ENCODE data around the gene SYT1.

The SYT1 gene

DNA sequence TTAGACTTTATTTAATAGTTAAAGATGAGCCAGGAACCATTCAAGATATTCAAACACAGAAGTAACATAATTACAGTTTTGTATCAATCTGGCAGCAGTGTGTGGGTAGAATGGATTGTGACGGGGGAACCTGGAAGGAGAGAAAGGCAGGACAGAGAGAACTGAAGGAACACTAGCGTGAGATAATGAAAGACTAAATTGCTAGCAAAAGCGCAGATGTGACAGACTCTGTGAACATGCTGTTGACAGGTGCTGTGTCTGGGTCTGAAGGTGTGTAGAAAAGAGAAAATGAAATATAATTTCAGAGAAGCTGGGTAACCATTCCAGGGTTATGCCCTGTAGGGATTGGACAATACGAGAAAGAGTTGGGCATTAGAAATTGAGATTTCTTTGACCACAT, 372.3 kb downstream of the SYT1 start:
- no peak for DNase-seq

DNA sequence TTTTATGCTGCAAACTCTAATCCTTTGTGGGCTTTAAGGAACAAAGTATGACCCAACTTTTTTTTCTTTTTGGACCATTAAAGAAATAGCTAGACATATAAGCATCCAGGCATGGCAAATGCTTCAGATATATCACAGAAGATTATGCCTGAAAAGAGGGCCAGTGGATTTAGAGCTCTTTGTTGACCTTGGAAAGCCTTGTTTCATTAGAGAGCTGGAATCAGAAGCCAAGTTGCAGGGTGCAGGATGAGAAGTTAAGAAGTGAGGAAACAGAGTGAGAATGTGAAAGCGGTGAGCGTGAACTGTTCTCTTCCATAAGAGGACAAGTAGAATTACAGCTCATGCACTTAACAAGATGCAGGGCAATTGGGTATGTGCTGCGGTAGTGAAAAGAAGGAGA, 373.7 kb downstream of the SYT1 start:
- no peak for DNase-seq

DNA sequence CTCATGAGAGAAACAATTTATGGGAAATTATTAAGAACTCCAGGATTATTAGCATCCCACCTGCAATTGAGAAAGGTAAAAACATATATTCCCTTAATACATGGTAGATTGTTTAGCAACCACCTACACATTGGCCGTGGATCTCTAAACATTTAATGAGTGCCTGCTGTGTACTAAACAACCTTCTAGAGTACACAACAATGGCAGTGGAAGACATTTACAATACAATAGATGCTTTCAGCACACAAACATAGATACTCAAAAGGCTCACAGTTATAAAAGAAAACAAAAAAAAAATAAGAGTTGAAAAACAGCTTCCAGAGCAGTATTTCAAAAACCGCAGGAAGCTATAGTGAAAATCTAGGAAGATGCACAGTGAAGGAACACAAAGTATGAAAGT, 382.9 kb downstream of the SYT1 start:
- DNase-seq = no peak

DNA sequence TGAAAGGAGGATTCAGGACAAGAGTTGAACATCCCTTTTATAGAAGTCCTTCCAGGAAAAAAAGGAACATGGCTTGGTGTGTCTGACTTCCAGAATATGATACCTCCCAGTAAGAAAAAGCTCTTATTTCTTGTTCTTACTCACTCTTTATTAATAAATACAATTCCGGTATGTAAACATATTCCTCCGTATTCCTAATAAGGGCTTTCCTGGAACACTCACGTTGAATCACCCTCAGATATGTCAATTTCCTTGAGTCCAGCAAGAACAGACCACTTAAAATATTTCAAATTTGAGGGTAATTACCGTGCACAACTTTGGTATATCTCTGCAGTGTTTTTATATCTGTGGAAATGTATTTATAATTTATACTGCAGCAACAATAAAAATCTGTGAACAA, 385.6 kb downstream of the SYT1 start:
- no peak for DNase-seq

DNA sequence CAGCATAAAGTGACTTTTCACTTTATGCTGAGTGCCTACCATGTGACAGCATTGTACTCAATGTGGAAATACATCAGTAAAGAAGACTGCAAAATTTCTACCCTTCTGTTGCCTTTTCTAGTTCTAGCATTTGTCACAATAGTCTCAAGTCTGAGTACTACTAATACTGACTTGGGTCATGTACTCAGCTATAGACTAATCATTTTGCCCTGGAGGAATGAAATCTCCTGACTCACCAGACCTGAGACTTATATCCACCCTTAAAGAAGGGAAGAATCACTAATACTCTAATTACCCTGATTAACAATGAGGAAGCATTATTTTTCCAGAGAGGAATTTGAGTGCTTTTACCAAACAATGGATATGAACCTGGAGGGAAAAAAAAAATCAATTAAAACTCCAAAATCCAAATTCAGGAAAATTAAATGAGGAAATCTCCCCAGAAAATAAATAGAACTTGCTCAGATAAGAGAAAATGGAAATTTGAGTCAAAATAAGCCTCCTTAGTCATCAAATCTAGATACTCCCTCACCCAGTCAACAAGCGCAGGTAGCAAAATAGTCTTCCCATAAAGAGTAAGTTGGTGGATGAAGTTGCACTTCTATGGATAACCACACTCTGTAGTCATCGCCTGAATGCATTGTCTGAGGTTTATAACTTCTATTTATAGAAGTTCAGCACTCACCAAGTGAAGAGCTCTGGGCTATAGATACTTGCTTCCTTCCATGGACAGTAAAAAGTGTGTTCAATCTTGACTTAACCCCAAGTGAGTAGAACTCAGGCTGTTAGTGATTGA, 386.6 kb downstream of the SYT1 start:
- no peak for DNase-seq

DNA sequence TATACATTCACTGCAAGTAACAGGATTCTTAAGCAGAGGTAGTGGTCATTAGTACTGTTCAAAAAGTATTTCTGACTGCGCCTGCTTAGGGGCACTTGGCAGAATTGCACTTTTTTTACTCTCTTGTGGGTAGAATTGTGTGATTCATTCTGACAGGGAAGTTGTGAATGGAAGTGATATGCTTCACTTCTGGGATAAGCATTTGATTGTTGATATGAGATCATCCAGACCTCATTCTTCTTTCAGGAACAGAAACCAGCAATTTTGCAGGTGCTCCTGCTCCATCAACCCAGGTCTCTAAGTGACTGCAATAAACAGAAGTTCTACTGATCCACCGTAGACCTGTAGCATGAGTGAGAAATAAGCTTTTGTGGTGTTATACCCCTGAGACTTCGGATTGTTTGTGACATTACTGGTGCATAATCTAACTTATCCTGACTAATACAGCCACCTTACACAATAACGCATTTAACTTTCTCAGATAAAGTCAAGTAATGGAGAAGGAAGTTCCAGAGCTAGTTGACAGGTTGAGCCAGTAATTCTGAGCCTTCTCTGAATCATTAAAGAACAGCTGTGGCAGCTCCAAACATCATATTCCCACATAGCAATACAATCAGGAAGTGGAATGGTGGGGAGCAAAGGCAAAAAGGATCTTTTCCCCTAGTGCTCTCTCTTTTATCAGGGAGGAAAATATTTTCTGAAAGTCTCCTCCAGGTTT, 387.9 kb downstream of the SYT1 start:
- no peak for DNase-seq

DNA sequence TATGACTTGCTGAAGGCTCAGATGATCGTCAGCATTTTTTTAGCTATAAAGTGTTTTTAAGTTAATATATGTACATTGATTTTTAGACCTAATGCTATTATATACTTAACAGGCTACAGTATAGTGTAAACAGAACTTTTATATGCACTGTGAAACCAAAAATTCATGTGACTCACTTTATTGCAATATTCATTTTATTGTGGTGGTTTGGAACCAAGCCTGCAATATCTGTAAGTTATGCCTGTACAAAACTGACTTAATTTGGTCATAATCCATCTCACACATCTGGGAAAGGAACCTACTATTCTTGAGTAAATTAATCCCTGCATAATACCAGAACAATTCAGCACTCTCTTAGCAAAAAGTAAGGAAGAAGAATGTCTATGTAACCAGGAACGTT, 390.7 kb downstream of the SYT1 start:
- no peak for DNase-seq

DNA sequence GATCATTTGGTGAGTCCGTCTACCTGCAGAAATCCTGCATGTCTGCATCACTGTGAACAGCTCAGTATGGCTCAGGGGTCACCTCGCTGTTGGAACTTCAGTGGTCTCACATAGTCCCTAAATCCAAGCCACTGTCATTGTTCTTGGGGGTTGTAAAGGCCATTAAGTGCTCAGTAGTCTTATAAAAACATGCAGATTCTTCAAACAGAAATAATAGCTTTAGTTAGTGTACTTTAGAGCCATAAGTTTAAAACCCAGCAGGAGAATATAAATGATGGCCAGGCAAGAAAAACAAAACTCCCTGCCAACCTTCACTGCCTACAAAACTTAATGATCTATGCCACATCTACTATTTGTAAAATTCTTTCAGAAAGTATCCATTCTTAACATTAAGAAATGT, 396.3 kb downstream of the SYT1 start:
- no peak for DNase-seq

DNA sequence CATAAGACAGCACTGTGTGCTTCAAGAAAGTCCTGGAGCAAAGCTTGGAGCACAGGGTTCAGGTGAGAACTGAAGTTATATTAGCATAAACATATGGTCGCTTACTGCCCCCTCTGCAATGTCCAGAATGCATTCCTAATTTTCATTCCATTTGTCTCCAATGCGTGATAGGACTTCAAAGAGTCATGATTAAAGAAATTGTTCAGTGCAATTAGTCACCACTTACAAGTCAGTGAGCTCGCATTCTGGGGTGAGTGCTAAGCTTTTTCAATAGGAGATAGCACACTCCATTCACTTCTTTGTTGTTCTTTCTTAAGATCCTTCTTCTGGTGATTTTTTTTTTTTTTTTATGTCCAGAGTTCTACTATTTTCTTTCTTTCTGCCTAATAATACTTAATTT, 398.4 kb downstream of the SYT1 start:
- DNase-seq = no peak

DNA sequence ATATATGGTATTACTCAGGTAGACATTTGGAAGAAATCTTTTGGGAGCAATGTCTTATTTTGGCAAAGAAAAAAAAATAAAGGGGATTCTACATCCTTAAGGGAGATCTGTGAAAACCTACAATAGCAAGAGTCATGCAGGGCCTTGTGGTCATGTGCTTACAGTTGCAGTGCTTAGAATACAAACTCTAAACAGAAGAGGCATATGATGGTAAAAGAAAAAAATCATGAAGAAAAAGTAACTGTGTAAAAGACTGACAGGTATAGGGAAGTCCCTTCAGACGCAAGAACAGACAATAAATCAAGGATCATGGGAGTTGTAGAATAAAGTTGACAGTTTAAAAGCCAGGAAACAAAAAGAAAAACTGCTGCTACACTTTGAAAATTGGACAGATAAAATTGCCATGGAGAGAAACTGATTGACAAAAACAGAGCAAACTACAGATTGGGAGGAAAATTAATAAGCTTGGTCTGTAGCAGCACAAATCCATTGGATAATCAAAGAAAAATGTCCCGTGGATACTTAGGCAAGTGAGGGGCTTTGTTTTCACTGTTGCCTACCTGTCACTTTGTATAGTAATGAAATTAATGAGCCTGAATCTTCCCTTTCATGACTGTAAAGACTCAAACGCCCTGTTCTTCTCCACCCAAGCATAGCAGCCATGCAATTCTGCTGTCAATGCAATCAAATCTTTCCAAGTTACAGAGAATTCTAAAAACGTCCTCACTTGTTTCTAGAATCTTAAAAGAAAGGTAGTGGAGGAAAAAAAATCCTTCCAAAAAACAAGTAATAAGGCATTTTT, 402.0 kb downstream of the SYT1 start:
- DNase-seq = no peak

DNA sequence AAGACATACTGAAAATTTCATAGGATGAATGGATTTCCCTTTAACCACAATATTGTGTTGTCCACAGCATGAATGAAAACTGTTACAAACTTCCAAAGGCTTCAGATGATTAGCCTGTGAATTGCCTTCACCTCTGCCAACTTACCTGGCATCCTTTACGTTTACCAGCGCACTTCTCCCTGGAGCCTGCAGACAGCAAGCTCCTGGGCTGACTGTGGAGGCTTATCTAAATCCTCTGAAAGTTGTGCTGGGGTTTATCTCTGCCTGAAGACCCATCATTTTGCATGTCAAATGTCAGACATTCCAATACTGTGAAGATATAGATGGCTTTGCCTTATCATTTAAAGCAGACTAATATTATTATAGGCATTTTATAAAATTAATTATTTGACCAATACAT, 403.0 kb downstream of the SYT1 start:
- no peak for DNase-seq

DNA sequence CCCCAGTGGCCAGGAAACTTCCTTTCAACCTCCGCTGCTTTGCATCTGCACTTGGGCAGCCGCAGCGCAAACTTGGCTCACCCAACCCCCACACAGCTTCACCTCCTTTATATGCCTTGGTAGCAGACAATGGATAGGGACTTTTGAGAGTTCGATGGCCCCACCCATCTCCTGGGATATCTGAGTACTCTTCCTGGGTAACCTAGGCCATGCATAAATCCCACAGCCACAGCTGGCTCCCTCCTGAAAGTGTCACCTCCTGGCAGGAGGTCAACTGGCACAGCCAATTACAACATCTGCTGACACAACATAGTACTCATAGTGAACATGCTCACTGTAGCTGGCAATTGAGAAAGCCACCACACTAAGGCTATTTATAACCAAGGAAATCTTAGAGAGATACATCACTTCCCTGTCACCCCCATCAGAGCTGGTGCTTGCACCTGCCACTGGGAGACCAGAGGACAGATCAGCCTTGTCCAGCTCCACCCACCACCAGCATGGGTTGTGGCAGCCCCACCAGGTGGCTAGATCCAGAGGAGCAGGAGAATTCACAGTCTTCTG, 410.0 kb downstream of the SYT1 start:
- no peak for DNase-seq

DNA sequence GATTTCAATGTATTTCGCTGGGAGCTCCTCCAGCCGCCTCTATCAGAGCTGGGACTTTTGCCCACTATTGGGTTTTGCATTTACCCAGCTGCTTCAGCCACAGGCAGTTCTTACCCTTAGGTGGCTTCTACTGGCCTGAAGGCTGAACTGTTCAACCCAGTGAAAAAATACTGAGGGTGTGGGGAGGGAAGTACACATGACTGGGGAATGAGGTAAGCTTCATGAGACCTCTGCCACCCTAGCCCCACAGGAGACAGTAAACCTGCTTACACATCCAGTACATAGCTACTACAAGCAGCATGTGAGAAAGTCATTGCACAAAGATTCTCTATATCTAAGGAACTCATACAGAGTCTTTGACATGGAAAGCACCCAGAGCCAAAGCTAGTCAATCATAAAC, 411.1 kb downstream of the SYT1 start:
- DNase-seq = no peak

DNA sequence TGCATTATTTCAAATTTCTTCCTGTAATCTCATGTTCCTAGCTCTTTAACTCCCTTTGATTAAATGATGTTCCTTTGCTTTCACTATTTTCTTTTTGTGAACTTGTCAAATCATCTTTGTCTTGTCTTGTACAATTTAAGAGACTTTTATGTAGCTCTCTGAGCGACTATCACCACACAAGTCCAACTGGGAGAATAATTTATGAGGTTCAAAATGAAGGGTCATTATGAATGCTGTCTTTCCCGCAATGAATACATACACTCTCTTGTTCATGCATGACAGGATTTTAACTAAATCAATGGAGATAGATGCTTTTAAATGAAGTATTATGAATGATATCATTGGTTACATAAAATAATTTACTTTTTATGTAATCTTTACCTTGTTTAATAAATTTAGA, 418.8 kb downstream of the SYT1 start:
- DNase-seq = no peak

DNA sequence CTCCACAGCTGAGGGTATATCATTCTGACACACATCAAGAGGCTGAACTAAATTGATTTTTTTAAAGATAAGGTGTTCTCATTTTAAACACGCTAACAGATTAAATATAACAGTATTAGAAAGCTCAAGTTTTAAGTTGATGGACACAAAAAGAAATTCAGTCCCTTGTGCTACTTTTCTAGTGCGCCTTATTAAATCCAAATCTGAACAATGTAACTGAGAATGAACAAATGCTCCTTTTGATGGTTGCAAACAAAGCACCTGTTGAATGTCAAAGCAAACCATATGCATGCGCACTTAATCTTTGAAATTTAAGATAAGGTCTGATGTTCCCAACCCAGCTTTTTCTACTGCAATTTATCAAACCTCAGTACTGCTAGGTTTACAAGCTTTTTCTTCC, 424.3 kb downstream of the SYT1 start:
- no peak for DNase-seq

DNA sequence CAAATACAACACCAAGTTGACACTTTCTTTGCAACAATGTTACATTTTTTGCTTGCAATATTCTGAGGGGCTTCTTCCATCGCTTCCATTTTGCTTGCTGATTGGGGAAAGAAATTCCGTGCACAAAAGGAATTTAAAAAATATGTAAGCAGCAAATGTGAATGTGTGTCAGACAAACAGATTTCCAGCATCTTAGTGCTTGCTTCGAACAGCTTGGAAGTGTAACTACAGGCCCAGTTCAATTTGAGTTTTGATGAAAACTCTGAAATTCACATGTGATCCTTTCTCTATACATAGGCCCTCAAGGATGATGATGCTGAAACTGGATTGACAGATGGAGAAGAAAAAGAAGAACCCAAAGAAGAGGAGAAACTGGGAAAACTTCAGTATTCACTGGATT, 427.1 kb downstream of the SYT1 start:
- DNase-seq = no peak

DNA sequence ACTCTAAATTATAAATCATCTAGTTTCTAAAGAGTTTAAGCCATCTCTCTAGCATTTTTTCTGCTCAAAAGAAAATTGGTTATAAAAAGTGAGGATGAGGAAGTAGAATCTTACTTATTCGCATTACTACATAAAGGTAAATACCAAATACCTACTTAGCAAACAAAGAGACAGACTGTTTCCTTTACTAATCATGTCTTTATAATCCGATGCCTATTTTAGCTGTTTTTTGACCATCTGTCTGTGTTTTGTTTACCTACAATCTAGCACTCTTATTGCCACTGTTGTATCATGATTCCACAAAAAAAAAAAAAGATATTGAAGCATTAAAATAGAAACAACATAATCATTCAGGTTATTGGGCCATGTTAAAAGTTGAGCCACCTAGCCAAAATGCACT, 430.0 kb downstream of the SYT1 start:
- no peak for DNase-seq

DNA sequence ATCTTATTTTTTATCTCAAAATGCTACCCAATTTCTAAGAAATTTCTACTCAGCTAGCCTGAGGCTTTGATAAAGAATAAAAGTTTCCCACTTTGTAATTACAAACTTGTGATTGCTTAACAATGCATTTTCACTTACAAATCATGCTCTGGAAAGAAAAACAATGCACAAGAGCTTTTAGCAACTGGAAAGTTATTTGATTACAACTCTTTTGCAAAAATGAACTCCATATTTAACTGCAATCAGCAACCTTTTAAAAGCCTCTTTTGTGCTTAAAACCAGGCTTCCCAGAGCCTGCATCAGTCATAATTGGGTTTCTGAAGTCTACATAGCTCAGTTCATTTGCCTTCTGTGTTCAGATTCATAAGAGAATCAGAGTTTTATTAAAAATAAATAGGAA, 431.0 kb downstream of the SYT1 start:
- DNase-seq = no peak

DNA sequence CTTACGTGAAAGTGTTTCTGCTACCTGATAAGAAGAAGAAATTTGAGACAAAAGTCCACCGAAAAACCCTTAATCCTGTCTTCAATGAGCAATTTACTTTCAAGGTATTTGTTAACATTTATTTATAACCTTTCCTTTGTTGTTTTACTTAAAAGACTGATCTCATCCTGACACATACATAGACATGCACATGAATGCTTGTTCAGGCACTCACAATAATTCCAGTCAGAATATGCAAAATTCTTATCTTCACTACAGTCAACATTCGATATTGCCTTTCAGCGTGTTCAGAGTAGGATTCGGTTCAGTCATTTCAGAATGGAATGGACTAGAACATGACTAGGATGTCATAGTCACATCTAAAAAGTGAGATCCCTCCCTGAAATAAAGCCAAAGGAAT, 431.6 kb downstream of the SYT1 start:
- DNase-seq = no peak

DNA sequence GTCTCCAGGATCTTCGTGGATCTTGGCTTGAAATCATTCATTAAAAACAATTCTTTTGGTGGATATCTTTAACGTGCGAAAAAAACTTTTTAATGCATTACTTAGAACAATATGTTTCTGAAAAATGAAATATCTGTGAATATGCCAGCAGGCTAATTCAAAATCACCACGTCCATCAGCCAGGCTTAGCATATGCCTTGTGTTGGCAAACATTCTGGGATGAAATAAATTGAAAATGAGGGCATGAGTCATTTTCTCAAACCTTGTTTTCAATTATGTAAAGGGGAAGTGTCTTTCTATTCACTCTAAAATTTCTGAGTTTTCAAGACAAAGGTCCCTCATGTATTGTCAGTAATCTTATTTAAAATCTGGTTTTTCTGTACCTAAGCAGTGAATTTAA, 432.3 kb downstream of the SYT1 start:
- no peak for DNase-seq

DNA sequence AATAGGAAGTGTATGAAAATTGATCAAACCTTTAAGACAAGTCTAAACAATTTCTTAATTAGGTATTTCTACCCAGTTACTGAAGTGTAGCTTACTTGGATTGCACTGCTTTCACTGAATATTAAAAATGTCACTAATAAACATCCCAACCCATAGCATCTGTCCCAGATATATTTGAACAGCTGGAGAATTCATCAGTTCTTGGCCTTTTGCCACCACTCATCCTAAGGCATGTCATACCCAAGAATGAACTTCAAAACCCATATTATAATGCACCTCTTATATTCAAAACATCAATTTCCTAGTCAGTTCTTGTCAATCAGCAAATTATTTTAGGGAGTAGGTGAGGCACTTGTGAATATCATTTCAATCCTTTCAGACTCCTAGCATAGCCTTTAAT, 433.9 kb downstream of the SYT1 start:
- DNase-seq = no peak

DNA sequence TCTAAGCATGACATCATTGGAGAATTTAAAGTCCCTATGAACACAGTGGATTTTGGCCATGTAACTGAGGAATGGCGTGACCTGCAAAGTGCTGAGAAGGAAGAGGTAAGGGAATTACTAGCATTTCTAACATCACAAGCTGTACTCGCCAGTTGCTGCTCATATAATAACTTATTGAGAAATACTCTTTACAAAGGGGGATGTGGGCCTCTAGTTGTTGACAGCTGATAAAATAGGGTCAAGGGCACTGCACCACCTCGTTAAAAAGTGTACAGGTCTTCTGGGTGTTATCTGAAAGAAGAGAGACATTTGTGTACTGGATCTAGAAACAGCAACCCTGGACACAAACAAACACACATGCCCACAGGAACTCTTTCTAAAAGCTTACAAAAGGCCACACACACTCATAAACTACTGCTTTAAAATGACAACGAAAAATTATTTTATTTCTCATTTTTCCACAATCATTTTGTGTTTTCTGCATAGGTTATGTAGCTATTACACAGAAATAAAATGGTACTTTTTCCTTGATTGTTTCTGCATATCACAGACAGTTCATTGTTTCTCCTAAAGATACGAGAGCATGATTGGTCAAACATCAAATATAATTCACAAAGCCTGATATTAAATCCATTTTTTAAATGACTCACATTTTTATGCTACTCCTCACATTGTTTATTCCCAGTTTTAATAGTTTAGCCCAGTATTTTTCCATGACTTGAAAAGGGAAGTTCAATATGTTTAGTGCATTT, 435.0 kb downstream of the SYT1 start:
- no peak for DNase-seq

DNA sequence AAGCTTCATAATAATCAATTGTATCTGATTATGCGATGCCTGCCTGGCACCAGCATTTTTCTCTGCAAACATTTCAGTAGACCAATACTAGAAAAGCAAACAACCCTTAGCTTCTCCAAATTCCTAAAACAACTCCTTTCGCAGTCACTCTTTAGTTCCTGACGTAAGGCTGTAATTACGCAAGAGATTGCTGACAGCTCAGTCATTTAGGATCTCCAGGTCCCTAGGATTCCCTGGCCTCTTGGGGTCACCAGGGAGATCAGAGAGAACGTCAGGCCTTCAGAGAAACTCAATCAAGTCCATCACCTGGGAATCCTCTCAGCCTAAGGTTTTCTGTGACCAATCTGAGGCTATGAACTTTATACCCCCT, 435.6 kb downstream of the SYT1 start:
- DNase-seq = no peak

All from stimulated activated CD4-positive, alpha-beta T cell treated with anti-CD3 and anti-CD28 coated beads, Interleukin-4, amount 100 ng/mL, for 1 hour (primary cell).